H1 (cell line): ENCODE data around the gene KCTD8. TPM values are rescaled to one million over a fixed set of nuclear protein-coding genes. Genes with fewer than 3 reads are reported as not detected.

Experiments
- CTCF ChIA-PET: fragments of 300-600 bp; sonication (Branson Sonifier 250); formaldehyde crosslinking; loops from one replicate; lab custom pipeline; 2021; ENCODE audit not compliant: partially characterized antibody; lab: Charles Lee
- POLR2A ChIA-PET: fragments of 300-600 bp; sonication (Branson Sonifier 250); formaldehyde crosslinking; loops from one replicate; lab custom pipeline; 2021; ENCODE audit warnings: inconsistent platforms; ENCODE audit not compliant: partially characterized antibody; lab: Charles Lee
- DNase-seq, 2 experiments: peaks; one replicate each; pipeline versions ENCODE4 v3.0.0 to v3.0.0-alpha.2; 2010 to 2022; ENCODE audit warnings: low spot score in 2 of 2, low read depth in 1 of 2, mixed read lengths in 1 of 2
- FAIRE-seq: peaks from 2 replicates; lab custom pipeline; 2011; peaks lifted over from hg19 to GRCh38; lab: Jason Lieb, UNC
- H2AFZ ChIP-seq: 2 replicates; pipeline ENCODE4 v1.8.1; 2012; ENCODE audit warnings: low read length, inconsistent platforms
- H2AK5ac ChIP-seq: 2 replicates; pipeline ENCODE4 v1.6.1; 2013; ENCODE audit warnings: low read depth, low read length
- H2BK120ac ChIP-seq: replicated peaks from 2 replicates; pipeline ENCODE3; 2013; ENCODE audit warnings: low read depth, low read length, inconsistent platforms
- H2BK12ac ChIP-seq: 2 replicates; pipeline ENCODE4 v1.6.1; 2013; ENCODE audit warnings: low read depth, low read length
- H2BK15ac ChIP-seq: 2 replicates; pipeline ENCODE4 v1.6.1; 2013; ENCODE audit warnings: low read length
- H2BK20ac ChIP-seq: 2 replicates; pipeline ENCODE4 v1.6.1; 2013; ENCODE audit warnings: low read length
- H2BK5ac ChIP-seq: 2 replicates; pipeline ENCODE4 v1.6.1; 2013; ENCODE audit warnings: low read depth, low read length
- H3K14ac ChIP-seq: 2 replicates; pipeline ENCODE4 v1.6.1; 2013; ENCODE audit warnings: inconsistent platforms; ENCODE audit not compliant: insufficient read length
- H3K18ac ChIP-seq: 2 replicates; pipeline ENCODE4 v1.6.1; 2013; ENCODE audit warnings: low read length; ENCODE audit errors: extremely low read depth
- H3K23ac ChIP-seq: 2 replicates; pipeline ENCODE4 v1.6.1; 2013; ENCODE audit warnings: inconsistent platforms; ENCODE audit not compliant: insufficient read length
- H3K23me2 ChIP-seq: 2 replicates; pipeline ENCODE4 v1.6.1; 2013; ENCODE audit warnings: low read depth, low read length
- H3K27ac ChIP-seq: 2 replicates; pipeline ENCODE4 v1.6.1; 2011; ENCODE audit warnings: low read depth, low read length, inconsistent platforms
- H3K27me3 ChIP-seq, 4 experiments: replicated peaks in 1 of 4; 1 replicate in 1 of 4; 2 replicates in 3 of 4; pipeline versions ENCODE4 v1.6.1 to v1.8.1; 2011 to 2013; ENCODE audit warnings: low read length in 3 of 4, mild to moderate bottlenecking in 3 of 4, inconsistent platforms in 2 of 4, mixed read lengths in 2 of 4, moderate library complexity in 1 of 4; ENCODE audit not compliant: control insufficient read depth in 3 of 4, insufficient read depth in 3 of 4; ENCODE audit errors: extremely low read depth in 1 of 4
- H3K36me3 ChIP-seq, 4 experiments: 2 replicates each; pipeline versions ENCODE4 v1.6.1 to v1.8.1; 2011 to 2013; ENCODE audit warnings: mild to moderate bottlenecking in 4 of 4, low read length in 3 of 4, moderate library complexity in 2 of 4, control low read depth in 1 of 4, inconsistent platforms in 1 of 4; ENCODE audit not compliant: insufficient read depth in 4 of 4, control insufficient read depth in 2 of 4
- H3K4ac ChIP-seq: replicated peaks from 2 replicates; pipeline ENCODE3; 2013; ENCODE audit warnings: low read length, low read depth, mixed read lengths, inconsistent platforms; ENCODE audit not compliant: insufficient read length
- H3K4me1 ChIP-seq, 4 experiments: replicated peaks in 1 of 4; 1 replicate in 1 of 4; 2 replicates in 3 of 4; pipeline versions ENCODE4 v1.6.1 to v1.8.1; 2011 to 2013; ENCODE audit warnings: low read length in 3 of 4, inconsistent platforms in 2 of 4, mixed read lengths in 1 of 4; ENCODE audit not compliant: insufficient read depth in 4 of 4, control insufficient read depth in 3 of 4
- H3K4me2 ChIP-seq, 2 experiments: 2 replicates each; pipeline versions ENCODE4 v1.6.1 to v1.8.1; 2011 to 2013; ENCODE audit warnings: low read depth in 2 of 2, low read length in 2 of 2, control low read depth in 1 of 2, inconsistent platforms in 1 of 2, mild to moderate bottlenecking in 1 of 2; ENCODE audit not compliant: insufficient read depth in 1 of 2
- H3K4me3 ChIP-seq, 4 experiments: fragments of 200-600, 300-600 bp in 1 of 4; sonication (generic), shearing (Covaris generic), sonication (Bioruptor Twin) in 1 of 4; 2 replicates each; pipeline versions ENCODE4 v1.5.1 to v1.8.1; 2011 to 2016; ENCODE audit warnings: low read length in 4 of 4, low read depth in 3 of 4, control low read depth in 2 of 4, inconsistent platforms in 2 of 4, mild to moderate bottlenecking in 2 of 4, mixed read lengths in 1 of 4, moderate library complexity in 1 of 4; ENCODE audit not compliant: insufficient read depth in 2 of 4; ENCODE audit errors: extremely low read depth in 1 of 4
- H3K56ac ChIP-seq: replicated peaks from 2 replicates; pipeline ENCODE3; 2013; ENCODE audit warnings: low read depth, mild to moderate bottlenecking, mixed read lengths, low read length, inconsistent platforms; ENCODE audit not compliant: insufficient read length
- H3K79me1 ChIP-seq: 2 replicates; pipeline ENCODE4 v1.6.1; 2013; ENCODE audit warnings: low read depth, low read length, control low read depth
- H3K79me2 ChIP-seq, 2 experiments: 2 replicates each; pipeline versions ENCODE4 v1.6.1 to v1.8.1; 2012 to 2013; ENCODE audit warnings: low read length in 2 of 2, mild to moderate bottlenecking in 2 of 2, inconsistent platforms in 1 of 2; ENCODE audit not compliant: insufficient read depth in 2 of 2, control insufficient read depth in 1 of 2
- H3K9ac ChIP-seq, 4 experiments: replicated peaks in 1 of 4; 1 replicate in 1 of 4; 2 replicates in 3 of 4; pipeline versions ENCODE4 v1.6.1 to v1.8.1; 2011 to 2013; ENCODE audit warnings: low read depth in 3 of 4, low read length in 3 of 4, control low read depth in 2 of 4, mild to moderate bottlenecking in 2 of 4, moderate library complexity in 2 of 4, inconsistent platforms in 1 of 4; ENCODE audit errors: extremely low read depth in 1 of 4
- H3K9me3 ChIP-seq, 2 experiments: 2 replicates each; pipeline versions ENCODE4 v1.6.1 to v1.8.1; 2012 to 2013; ENCODE audit warnings: mild to moderate bottlenecking in 2 of 2, moderate library complexity in 2 of 2, control low read depth in 1 of 2, inconsistent platforms in 1 of 2, low read depth in 1 of 2, low read length in 1 of 2, mixed read lengths in 1 of 2; ENCODE audit not compliant: insufficient read depth in 2 of 2
- H4K20me1 ChIP-seq, 2 experiments: replicated peaks in 1 of 2; 2 replicates each; pipeline versions ENCODE3 to v1.8.1; 2011 to 2013; ENCODE audit warnings: inconsistent platforms in 2 of 2, low read length in 2 of 2, mild to moderate bottlenecking in 1 of 2; ENCODE audit not compliant: insufficient read depth in 2 of 2, control insufficient read depth in 1 of 2
- H4K5ac ChIP-seq: 2 replicates; pipeline ENCODE4 v1.6.1; 2013; ENCODE audit warnings: low read length, low read depth, mixed read lengths, inconsistent platforms; ENCODE audit not compliant: insufficient read length
- H4K8ac ChIP-seq: 2 replicates; pipeline ENCODE4 v1.8.0; 2013; ENCODE audit warnings: mild to moderate bottlenecking, moderate library complexity, low read length, inconsistent platforms; ENCODE audit not compliant: insufficient read depth; ENCODE audit errors: extremely low read depth
- H4K91ac ChIP-seq: replicated peaks from 2 replicates; pipeline ENCODE3; 2013; ENCODE audit warnings: low read length, mixed read lengths, inconsistent platforms; ENCODE audit not compliant: insufficient read length
- CHD1 ChIP-seq: IDR thresholded peaks from 2 replicates; pipeline ENCODE4 v1.6.1; 2012; ENCODE audit warnings: low read depth, low read length, improper control_type of control experiment
- EP300 ChIP-seq, 2 experiments: IDR thresholded peaks; 1 replicate in 1 of 2; 2 replicates in 1 of 2; pipeline ENCODE4 v1.6.1; 2011 to 2012; ENCODE audit warnings: low read depth in 2 of 2, low read length in 2 of 2, mild to moderate bottlenecking in 2 of 2, borderline replicate concordance in 1 of 2, inconsistent platforms in 1 of 2, moderate library complexity in 1 of 2
- HDAC2 ChIP-seq, 2 experiments: fragments of 300-600 bp in 1 of 2; sonication (generic) in 1 of 2; IDR thresholded peaks; 2 replicates each; pipeline ENCODE4 v1.6.1; 2011 to 2012; ENCODE audit warnings: low read depth in 2 of 2, low read length in 2 of 2, mild to moderate bottlenecking in 2 of 2, moderate library complexity in 2 of 2, borderline replicate concordance in 1 of 2, inconsistent platforms in 1 of 2
- KDM4A ChIP-seq: IDR thresholded peaks from one replicate; pipeline ENCODE4 v1.7.1; 2012; ENCODE audit warnings: low read depth, mild to moderate bottlenecking, moderate library complexity, low read length, inconsistent platforms; ENCODE audit not compliant: severe bottlenecking
- MAFK ChIP-seq: IDR thresholded peaks from 2 replicates; pipeline ENCODE4 v1.6.1; 2012; ENCODE audit warnings: low read depth, mild to moderate bottlenecking, improper control_type of control experiment, low read length
- RFX5 ChIP-seq: IDR thresholded peaks from 2 replicates; pipeline ENCODE4 v1.6.1; 2011; ENCODE audit warnings: low read depth, low read length, improper control_type of control experiment, borderline replicate concordance
- SAP30 ChIP-seq: fragments of 300-600 bp; sonication (generic); IDR thresholded peaks from 2 replicates; pipeline ENCODE4 v1.7.1; 2012; ENCODE audit warnings: low read length, moderate library complexity, mild to moderate bottlenecking, inconsistent platforms; ENCODE audit not compliant: insufficient read depth, insufficient replicate concordance
- SP2 ChIP-seq: IDR thresholded peaks from 2 replicates; pipeline ENCODE4 v1.6.1; 2012; ENCODE audit warnings: mild to moderate bottlenecking, low read length, inconsistent platforms
- WGBS, 2 experiments: shearing (Covaris generic) in 1 of 2; methylation state at CpG; one replicate each; pipeline versions ENCODE4 v1.1.6 to v1.1.7; 2013 to 2015; ENCODE audit warnings: low lambda C conversion rate in 2 of 2, mixed read lengths in 2 of 2, inconsistent platforms in 1 of 2, low coverage in 1 of 2, missing lambda C conversion rate in 1 of 2; ENCODE audit not compliant: insufficient replicate concordance in 2 of 2, insufficient coverage in 1 of 2, insufficient read length in 1 of 2; ENCODE audit errors: extremely low coverage in 1 of 2, missing lambda C conversion rate in 1 of 2; 5-methylcytosine and 5-hydroxymethylcytosine counted together
- polyA plus RNA-seq, 7 experiments: library from polyadenylated mRNA; depleted of rRNA in 3 of 7; stranded (reverse) in 5 of 7; unstranded in 2 of 7; fragments of >200 nt in 5 of 7; fragments of 200-250 nt in 2 of 7; gene quantifications; 1 replicate in 5 of 7; 2 replicates in 1 of 7; 4 replicates in 1 of 7; pipeline versions ENCODE4 v1.2.1 to v1.2.3, GENCODE V29; 2011 to 2013; ENCODE audit warnings: missing spikeins in 2 of 7, mixed read lengths in 2 of 7
- total RNA-seq: library from RNA; stranded (reverse); fragmentation: NEBNext Ultra II Directional; extraction: Animal tissue kit (Norgen Biotek cat#: 25700); gene quantifications from 2 replicates; pipeline ENCODE4 v1.2.1, GENCODE V29; 2021
- TF ChIP-seq, protein P1 (sequence below): IDR thresholded peaks from 2 replicates; pipeline ENCODE4 v1.6.1; 2012; ENCODE audit warnings: inconsistent platforms

KCTD8 gene
- total and polyA plus RNA-seq, 2 of the 8 experiments (the other 6 are each of a cell fraction or from before 2014, with no cell fraction given): 2.9 to 3.7 TPM

DNA sequence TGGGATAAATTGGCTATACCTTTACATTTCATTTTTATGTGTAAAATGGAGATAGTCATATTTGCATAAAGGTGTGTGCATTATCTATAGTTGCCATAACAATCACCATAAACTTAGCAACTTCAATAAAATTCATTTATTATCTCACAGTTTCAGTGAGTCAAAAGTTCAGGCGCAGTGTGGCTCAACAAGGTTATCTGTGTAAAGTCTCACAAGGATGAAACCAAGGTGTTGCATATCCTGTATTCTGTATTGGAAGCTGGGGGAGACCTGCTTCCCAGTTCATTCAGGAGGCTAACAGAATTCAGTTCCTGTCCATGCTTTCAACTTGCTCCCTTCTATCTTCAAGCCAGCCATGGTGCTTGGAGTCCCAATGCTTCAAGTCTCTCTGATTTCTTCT, 169.5 kb downstream of the KCTD8 start:
- no peak for FAIRE-seq
- Histone ChIP-seq H2BK120ac (no peak overlapping the region), H3K27ac (no peak overlapping the region), H3K27me3 (no peaks in the 10 kb centered on the region), H3K4me3 (no peak overlapping the region), H4K91ac (no peak overlapping the region), H3K36me3 (no peaks in the 10 kb centered on the region), H2BK5ac (no peak overlapping the region), H3K4me2 (no peak overlapping the region), H3K4me1 (no peaks in the 10 kb centered on the region)
- no peak for DNase-seq
- TF ChIP-seq KDM4A (no peak), SP2 (no peak), EP300 (IDR thresholded peaks at IDR 0.05; ENCODE audit: borderline replicate concordance in 1 of 2, low read depth in 2 of 2, low read length in 2 of 2) (no peak), RFX5 (no peak), CHD1 (no peak), HDAC2 (IDR thresholded peaks at IDR 0.05; ENCODE audit: borderline replicate concordance in 1 of 2, low read depth in 2 of 2, low read length in 2 of 2) (no peak), MAFK (no peak), SAP30 (no peak)
- TF ChIP-seq, protein P1, sequence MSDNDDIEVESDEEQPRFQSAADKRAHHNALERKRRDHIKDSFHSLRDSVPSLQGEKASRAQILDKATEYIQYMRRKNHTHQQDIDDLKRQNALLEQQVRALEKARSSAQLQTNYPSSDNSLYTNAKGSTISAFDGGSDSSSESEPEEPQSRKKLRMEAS: no peak
- TF ChIP-seq, all 59 proteins: peak for 0
- Histone ChIP-seq H3K23ac (no peak overlapping the region), H3K9me3 (no peaks in the 10 kb centered on the region), H3K4ac (no peak overlapping the region), H4K5ac (no peak overlapping the region), H3K79me1 (no peaks in the 10 kb centered on the region), H3K79me2 (no peaks in the 10 kb centered on the region), H4K20me1 (no peaks in the 10 kb centered on the region), H3K18ac (no peak overlapping the region), H2BK20ac (no peak overlapping the region), H3K9ac (no peak overlapping the region), H3K14ac (no peak overlapping the region), H2AFZ (no peak overlapping the region), H2AK5ac (no peak overlapping the region), H2BK12ac (no peak overlapping the region), H4K8ac (no peak overlapping the region), H3K23me2 (no peaks in the 10 kb centered on the region), H2BK15ac (no peak overlapping the region), H3K56ac (no peak overlapping the region)
- POLR2A ChIA-PET: no interaction called here
- 80% methylated on average over 1 of the region's 1 CpG; no CpG with 5 or more reads in 1 of the 2 experiments for WGBS, 2 experiments
- CTCF ChIA-PET: no interaction called here
